Stomach smooth muscle (tissue), 2 donors: ENCODE results near the gene SMIM35.

Experiments
- H3K27ac ChIP-seq: one replicate; pipeline ENCODE4 v1.7.0; 2013; ENCODE audit warnings: mild to moderate bottlenecking, low read length, inconsistent platforms
- H3K27me3 ChIP-seq, 2 donors: one replicate each; pipeline ENCODE4 v1.7.0; 2013; ENCODE audit warnings: low read length in 2 of 2; ENCODE audit not compliant: insufficient read depth in 2 of 2, control insufficient read depth in 1 of 2
- H3K36me3 ChIP-seq, 2 donors: one replicate each; pipeline ENCODE4 v1.7.0; 2013; ENCODE audit warnings: low read length in 2 of 2; ENCODE audit not compliant: control insufficient read depth in 2 of 2, insufficient read depth in 2 of 2
- H3K4me1 ChIP-seq: one replicate; pipeline ENCODE4 v1.7.0; 2013; ENCODE audit warnings: low read length; ENCODE audit not compliant: control insufficient read depth, insufficient read depth
- H3K4me3 ChIP-seq, 2 donors: one replicate each; pipeline ENCODE4 v1.7.0; 2013; ENCODE audit warnings: low read length in 2 of 2
- H3K9ac ChIP-seq, 2 donors: one replicate each; pipeline ENCODE4 v1.7.0; 2013; ENCODE audit warnings: low read length in 2 of 2, mild to moderate bottlenecking in 1 of 2
- H3K9me3 ChIP-seq, 2 donors: one replicate each; pipeline ENCODE4 v1.7.0; 2013; ENCODE audit warnings: low read length in 2 of 2; ENCODE audit not compliant: control insufficient read depth in 2 of 2
- donor health status: healthy.
- donor health status: Pancreatic carcinoma.

Gene SMIM35

GRCh38 chr11:118126082-118126838 is 39.5 kb upstream of the SMIM35 start:
- no peak overlapping the region for H3K4me3 ChIP-seq
- no peak overlapping the region for H3K9ac ChIP-seq
- no peaks in the 10 kb centered on the region for H3K9me3 ChIP-seq
- no peak overlapping the region for H3K27ac ChIP-seq
- H3K27me3 ChIP-seq, result no peaks in the 10 kb centered on the region
- no peaks in the 10 kb centered on the region for H3K36me3 ChIP-seq
- H3K4me1 ChIP-seq, result no peaks in the 10 kb centered on the region

- H3K27me3 ChIP-seq, result no peaks in the 10 kb centered on the region
- no peaks in the 10 kb centered on the region for H3K4me1 ChIP-seq
- no peak overlapping the region for H3K27ac ChIP-seq
- no peaks in the 10 kb centered on the region for H3K9me3 ChIP-seq
- H3K4me3 ChIP-seq, result no peak overlapping the region
- no peak overlapping the region for H3K9ac ChIP-seq
- H3K36me3 ChIP-seq, result no peaks in the 10 kb centered on the region
These were observed 38.3 kb upstream of the SMIM35 start for GRCh38 chr11:118124929-118125535.

GRCh38 chr11:118120793-118121192 is 34.0 kb upstream of the SMIM35 start:
- Histone ChIP-seq H3K36me3 (no peaks in the 10 kb centered on the region), H3K9ac (no peak overlapping the region), H3K4me3 (no peak overlapping the region), H3K4me1 (no peaks in the 10 kb centered on the region), H3K27ac (no peak overlapping the region), H3K9me3 (no peaks in the 10 kb centered on the region), H3K27me3 (peaks cover 0 to 8% of the 10 kb centered on the region in 2 donors)

GRCh38 chr11:118117790-118118601 is 31.2 kb upstream of the SMIM35 start:
- Histone ChIP-seq H3K4me1 (no peaks in the 10 kb centered on the region), H3K9me3 (no peaks in the 10 kb centered on the region), H3K27ac (no peak overlapping the region), H3K36me3 (no peaks in the 10 kb centered on the region), H3K27me3 (peaks cover 0 to 12% of the 10 kb centered on the region in 2 donors), H3K4me3 (no peak overlapping the region), H3K9ac (no peak overlapping the region)

DNA sequence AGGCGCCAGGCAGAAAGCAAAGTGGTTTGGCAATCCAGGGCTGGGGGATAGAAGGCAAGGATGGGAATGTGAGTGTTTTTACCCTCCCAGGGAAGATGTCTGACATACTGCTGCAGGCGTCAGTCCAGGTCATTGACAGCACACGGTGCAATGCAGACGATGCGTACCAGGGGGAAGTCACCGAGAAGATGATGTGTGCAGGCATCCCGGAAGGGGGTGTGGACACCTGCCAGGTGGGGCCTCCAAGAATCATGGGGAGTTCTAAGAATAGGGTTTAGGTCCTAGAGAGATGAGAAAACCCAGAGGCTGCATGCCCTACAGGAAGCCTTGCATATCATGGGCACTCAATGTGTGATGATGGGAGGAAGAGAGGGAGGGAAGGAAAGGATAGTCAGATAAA is 28.3 kb upstream of the SMIM35 start:
- Histone ChIP-seq H3K27me3 (peaks cover 0 to 13% of the 10 kb centered on the region in 2 donors), H3K27ac (no peak overlapping the region), H3K4me3 (no peak overlapping the region), H3K36me3 (no peaks in the 10 kb centered on the region), H3K4me1 (no peaks in the 10 kb centered on the region), H3K9me3 (no peaks in the 10 kb centered on the region), H3K9ac (no peak overlapping the region)

DNA sequence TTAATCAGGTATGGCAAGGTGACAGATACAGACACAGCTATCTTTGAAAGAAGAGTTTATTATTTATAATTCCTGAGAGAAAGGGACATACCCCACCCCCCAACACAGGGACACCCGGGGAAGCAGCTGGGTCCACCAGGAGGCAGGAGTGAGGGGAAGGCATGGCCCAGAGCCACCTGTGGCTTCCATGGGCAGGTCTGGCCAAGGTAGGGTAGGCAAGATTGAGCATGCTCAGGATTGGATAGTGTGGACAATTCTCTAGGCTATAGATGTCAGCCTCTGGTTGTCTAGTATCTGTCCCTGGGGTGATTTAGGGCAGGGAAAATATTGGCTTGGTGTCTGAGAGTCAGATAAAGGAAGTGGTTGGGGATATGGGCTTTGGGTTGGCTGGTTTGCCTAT is 27.5 kb upstream of the SMIM35 start:
- no peak overlapping the region for H3K4me3 ChIP-seq

GRCh38 chr11:118112711-118113430 is 26.1 kb upstream of the SMIM35 start:
- Histone ChIP-seq H3K4me1 (peaks cover 3% of the 10 kb centered on the region), H3K36me3 (no peaks in the 10 kb centered on the region), H3K4me3 (no peak overlapping the region), H3K9ac (no peak overlapping the region), H3K9me3 (no peaks in the 10 kb centered on the region), H3K27me3 (peaks cover 0 to 9% of the 10 kb centered on the region in 2 donors), H3K27ac (no peak overlapping the region)

More for the DNA sequence above, 27.5 kb upstream of the SMIM35 start:
- H3K27ac ChIP-seq, result no peak overlapping the region
- no peaks in the 10 kb centered on the region for H3K9me3 ChIP-seq
- no peak overlapping the region for H3K9ac ChIP-seq
- peaks cover 0 to 13% of the 10 kb centered on the region in 2 donors for H3K27me3 ChIP-seq
- H3K36me3 ChIP-seq, result no peaks in the 10 kb centered on the region
- H3K4me1 ChIP-seq, result no peaks in the 10 kb centered on the region

DNA sequence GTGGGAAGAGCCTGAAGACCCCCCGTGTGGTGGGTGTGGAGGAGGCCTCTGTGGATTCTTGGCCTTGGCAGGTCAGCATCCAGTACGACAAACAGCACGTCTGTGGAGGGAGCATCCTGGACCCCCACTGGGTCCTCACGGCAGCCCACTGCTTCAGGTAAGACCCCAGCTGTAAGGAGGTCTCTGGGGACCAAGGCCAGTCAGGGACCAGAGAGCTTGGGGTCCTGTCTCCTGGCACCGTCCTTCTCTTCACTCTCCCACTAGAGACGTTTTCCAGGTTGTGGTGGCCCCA is 24.9 kb upstream of the SMIM35 start:
- Histone ChIP-seq H3K4me1 (peaks cover 3% of the 10 kb centered on the region), H3K4me3 (no peak overlapping the region), H3K27me3 (peaks cover 0 to 7% of the 10 kb centered on the region in 2 donors), H3K9ac (no peak overlapping the region), H3K36me3 (no peaks in the 10 kb centered on the region), H3K9me3 (no peaks in the 10 kb centered on the region), H3K27ac (no peak overlapping the region)

DNA sequence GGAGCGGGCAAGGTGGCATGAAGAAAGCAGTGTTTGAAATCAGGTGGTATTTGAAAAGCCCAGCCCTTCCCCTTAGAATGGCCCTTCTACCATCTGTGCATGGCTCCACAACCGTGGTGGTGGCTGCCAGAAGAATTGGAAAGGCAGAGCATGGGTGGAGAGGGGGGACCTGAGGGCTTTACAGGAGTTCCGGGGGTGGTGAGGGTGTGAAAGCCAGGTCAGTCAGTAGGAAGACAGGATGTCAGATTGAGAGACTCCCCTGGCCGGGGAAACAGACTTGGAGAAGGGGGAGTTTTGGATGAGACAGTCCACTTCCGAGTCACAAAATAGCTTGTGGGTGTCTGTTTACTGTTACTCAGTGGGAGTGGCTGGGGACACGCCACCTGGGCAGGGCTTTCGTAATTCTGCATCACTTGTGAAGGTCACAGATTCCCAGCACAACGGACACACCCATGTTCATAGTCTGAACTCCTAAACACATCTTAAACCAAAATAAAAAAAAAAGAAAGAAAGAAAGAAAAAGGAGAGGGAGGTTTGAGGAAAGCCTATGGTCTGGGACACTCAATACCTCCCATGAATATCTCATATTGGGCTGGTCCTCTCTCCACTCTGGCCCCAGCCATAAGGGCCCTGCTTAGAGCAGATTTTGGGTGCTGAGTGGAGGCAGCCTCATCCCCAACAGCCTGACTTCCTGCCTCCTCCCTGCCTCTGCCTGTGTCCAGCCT is 24.4 kb upstream of the SMIM35 start:
- Histone ChIP-seq H3K36me3 (no peaks in the 10 kb centered on the region), H3K9me3 (no peaks in the 10 kb centered on the region), H3K27me3 (peaks cover 0 to 7% of the 10 kb centered on the region in 2 donors), H3K4me3 (no peak overlapping the region), H3K9ac (no peak overlapping the region), H3K4me1 (peaks cover 3% of the 10 kb centered on the region), H3K27ac (no peak overlapping the region)

DNA sequence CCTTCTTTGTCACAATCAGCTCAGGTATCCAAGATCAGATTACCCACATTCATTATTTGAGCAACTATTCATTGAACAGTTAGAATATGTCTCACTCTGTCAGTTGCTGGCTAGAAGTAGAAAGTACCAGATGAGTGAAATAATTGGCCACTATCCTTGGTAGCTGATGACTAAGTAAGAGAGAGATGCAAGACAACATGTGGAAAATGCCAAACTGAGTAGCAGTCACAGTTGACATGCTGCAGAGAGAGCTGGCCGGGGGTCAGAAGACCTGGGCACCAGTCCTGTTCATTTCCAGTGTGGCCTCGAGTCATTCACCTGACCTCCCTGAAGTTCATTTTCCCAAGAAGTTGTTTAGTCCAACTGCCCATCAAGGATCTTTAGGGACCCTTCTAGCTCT is 22.5 kb upstream of the SMIM35 start:
- no peaks in the 10 kb centered on the region for H3K36me3 ChIP-seq
- no peak overlapping the region for H3K27ac ChIP-seq
- peaks cover 5% of the 10 kb centered on the region for H3K4me1 ChIP-seq
- no peak overlapping the region for H3K4me3 ChIP-seq
- no peaks in the 10 kb centered on the region for H3K9me3 ChIP-seq
- H3K27me3 ChIP-seq, result peaks cover 0 to 5% of the 10 kb centered on the region in 2 donors
- H3K9ac ChIP-seq, result no peak overlapping the region
